Esophagus squamous epithelium (tissue), 5 donors: Measurements from ENCODE around the gene ZCCHC3. TPM values are rescaled to one million over a fixed set of nuclear protein-coding genes. Genes with fewer than 3 reads are reported as not detected.
A peak's percentile ranks its signal among the peaks of the same experiment; 100 is the strongest.

Experiments
- DNase-seq: peaks from one replicate; lab custom pipeline; 2025; lab: John Stamatoyannopoulos, UW
- H3K27ac ChIP-seq, 4 donors: fragments of 200-600 bp; sonication (generic); one replicate each; pipeline ENCODE4 v1.5.1; 2016 to 2019; ENCODE audit warnings: mild to moderate bottlenecking in 1 of 4
- H3K27me3 ChIP-seq, 4 donors: fragments of 200-600 bp; sonication (generic); 1 replicate in 3 of 4; 2 replicates in 1 of 4; pipeline versions ENCODE4 v1.5.1 to v1.6.0; 2017 to 2021; ENCODE audit warnings: antibody characterized with exemption in 1 of 4
- H3K36me3 ChIP-seq, 3 donors: fragments of 200-600 bp; sonication (generic); one replicate each; pipeline ENCODE4 v1.5.1; 2016 to 2019
- H3K4me1 ChIP-seq, 3 donors: fragments of 200-600 bp; sonication (generic); one replicate each; pipeline ENCODE4 v1.5.1; 2017 to 2019
- H3K4me3 ChIP-seq, 4 donors: fragments of 200-600 bp; sonication (generic); 1 replicate in 3 of 4; 2 replicates in 1 of 4; pipeline ENCODE4 v1.5.1; 2016 to 2019; ENCODE audit warnings: mild to moderate bottlenecking in 2 of 4, moderate library complexity in 1 of 4
- H3K9me3 ChIP-seq, 3 donors: fragments of 200-600 bp; sonication (generic); one replicate each; pipeline ENCODE4 v1.5.1; 2016 to 2019
- POLR2A ChIP-seq, 4 donors: fragments of 450-650 bp; IDR thresholded peaks; one replicate each; pipeline ENCODE4 v1.6.1; 2017; ENCODE audit warnings: antibody characterized with exemption in 4 of 4, mild to moderate bottlenecking in 4 of 4, moderate library complexity in 3 of 4
- WGBS, 2 donors: methylation state at CpG; one replicate each; pipeline ENCODE4 v1.1.5; 2018; 5-methylcytosine and 5-hydroxymethylcytosine counted together
- intact Hi-C: fragments of 100-400 bp; cut with DNase I; formaldehyde crosslinking; loops from one replicate; pipeline ENCODE4 v1.15.0; 2022
- total RNA-seq, 4 donors: library from RNA; depleted of rRNA; stranded (reverse); fragments of >200 nt; gene quantifications; one replicate each; pipeline ENCODE4 v1.1.0, GENCODE V29; 2016
- TF ChIP-seq, protein P1 (sequence below), 6 experiments: fragments of 450-650 bp in 4 of 6; fragments of 200-600 bp in 2 of 6; sonication (generic) in 2 of 6; IDR thresholded peaks; one replicate each; pipeline ENCODE4 v1.5.1; 2016 to 2019; ENCODE audit warnings: antibody characterized with exemption in 6 of 6, mild to moderate bottlenecking in 4 of 6, moderate library complexity in 4 of 6
- donor health status: DM: yes; HTN: yes; CAD: no.

The ZCCHC3 gene
- total RNA-seq, 4 donors from 2014 or later = 6.8 to 14.1 (median 9.2) TPM

DNA sequence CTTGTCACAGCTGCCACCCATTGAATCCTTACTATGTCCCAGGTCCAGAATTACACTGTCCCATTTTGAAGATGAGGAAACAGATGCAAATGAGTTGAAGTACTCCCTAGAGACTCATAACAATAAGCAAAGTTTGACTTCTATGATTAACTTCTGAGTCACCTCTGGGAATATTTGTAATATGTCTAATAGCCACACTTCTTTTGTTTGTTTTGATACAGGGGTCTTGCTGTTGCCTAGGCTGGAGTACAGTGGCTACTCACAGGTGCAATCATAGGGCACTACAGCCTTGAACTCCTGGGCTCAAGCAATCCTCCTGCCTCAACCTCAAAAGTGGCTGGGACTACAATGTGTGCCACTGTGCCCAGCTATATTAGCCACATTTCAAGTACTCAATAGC lies 16.6 kb downstream of the ZCCHC3 start:
- H3K27ac ChIP-seq = no peak overlapping the region
- no peaks in the 10 kb centered on the region for H3K36me3 ChIP-seq
- no peak overlapping the region for H3K4me3 ChIP-seq
- TF ChIP-seq, protein P1, sequence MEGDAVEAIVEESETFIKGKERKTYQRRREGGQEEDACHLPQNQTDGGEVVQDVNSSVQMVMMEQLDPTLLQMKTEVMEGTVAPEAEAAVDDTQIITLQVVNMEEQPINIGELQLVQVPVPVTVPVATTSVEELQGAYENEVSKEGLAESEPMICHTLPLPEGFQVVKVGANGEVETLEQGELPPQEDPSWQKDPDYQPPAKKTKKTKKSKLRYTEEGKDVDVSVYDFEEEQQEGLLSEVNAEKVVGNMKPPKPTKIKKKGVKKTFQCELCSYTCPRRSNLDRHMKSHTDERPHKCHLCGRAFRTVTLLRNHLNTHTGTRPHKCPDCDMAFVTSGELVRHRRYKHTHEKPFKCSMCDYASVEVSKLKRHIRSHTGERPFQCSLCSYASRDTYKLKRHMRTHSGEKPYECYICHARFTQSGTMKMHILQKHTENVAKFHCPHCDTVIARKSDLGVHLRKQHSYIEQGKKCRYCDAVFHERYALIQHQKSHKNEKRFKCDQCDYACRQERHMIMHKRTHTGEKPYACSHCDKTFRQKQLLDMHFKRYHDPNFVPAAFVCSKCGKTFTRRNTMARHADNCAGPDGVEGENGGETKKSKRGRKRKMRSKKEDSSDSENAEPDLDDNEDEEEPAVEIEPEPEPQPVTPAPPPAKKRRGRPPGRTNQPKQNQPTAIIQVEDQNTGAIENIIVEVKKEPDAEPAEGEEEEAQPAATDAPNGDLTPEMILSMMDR (IDR thresholded peaks at IDR 0.05) = no peak
- no peaks in the 10 kb centered on the region for H3K9me3 ChIP-seq
- H3K4me1 ChIP-seq = peaks cover 9 to 36% (median 11%) of the 10 kb centered on the region in 3 donors
- intact Hi-C loops = no loop called here
- H3K27me3 ChIP-seq = peaks cover 0 to 11% (median 0%) of the 10 kb centered on the region in 4 donors
- no peak for DNase-seq

DNA sequence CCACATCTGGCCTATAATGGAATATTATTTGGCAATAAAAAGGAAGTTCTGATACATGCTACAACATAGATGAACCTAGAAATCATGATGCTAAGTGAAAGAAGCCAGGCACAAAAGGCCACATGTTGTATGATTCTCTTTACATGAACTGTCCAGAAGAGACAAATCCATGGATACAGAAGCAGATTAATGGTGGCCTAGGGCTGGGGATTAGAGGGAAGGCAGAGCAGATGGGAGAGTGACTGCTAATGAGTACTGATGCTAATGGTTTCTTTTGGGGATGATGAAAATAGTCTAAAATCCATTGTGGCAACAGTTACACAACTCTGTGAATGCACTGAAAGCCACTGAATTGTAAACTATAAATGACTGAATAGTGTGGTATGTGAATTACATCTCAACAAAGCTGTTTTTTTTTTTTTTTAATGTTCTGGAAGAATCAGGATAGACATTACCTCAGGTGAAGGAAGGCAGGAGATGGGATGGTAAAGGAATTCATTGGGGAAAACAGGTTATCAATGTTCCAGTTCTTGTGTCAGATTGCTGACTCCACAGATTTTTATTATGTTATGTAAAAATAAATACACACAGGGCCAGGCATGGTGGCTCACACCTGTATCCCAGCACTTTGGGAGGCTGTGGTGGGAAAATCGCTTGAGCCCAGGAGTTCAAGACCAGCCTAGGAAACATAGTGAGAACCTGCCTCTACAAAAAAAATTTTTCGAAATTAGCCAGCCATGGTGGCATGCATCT lies 19.1 kb downstream of the ZCCHC3 start:
- DNase-seq = no peak
- no peak overlapping the region for H3K27ac ChIP-seq
- H3K4me1 ChIP-seq = peaks cover 0 to 10% (median 0%) of the 10 kb centered on the region in 3 donors
- H3K4me3 ChIP-seq = no peak overlapping the region
- WGBS, 2 donors = 86 to 89% methylated on average over 2 of the region's 2 CpGs
- TF ChIP-seq, protein P1 (IDR thresholded peaks at IDR 0.05) = no peak
- no peak for TF ChIP-seq POLR2A (IDR thresholded peaks at IDR 0.05)
- H3K36me3 ChIP-seq = peaks cover 0 to 6% (median 0%) of the 10 kb centered on the region in 3 donors
- no peaks in the 10 kb centered on the region for H3K9me3 ChIP-seq
- no peaks in the 10 kb centered on the region for H3K27me3 ChIP-seq
- intact Hi-C loops = no loop called here

DNA sequence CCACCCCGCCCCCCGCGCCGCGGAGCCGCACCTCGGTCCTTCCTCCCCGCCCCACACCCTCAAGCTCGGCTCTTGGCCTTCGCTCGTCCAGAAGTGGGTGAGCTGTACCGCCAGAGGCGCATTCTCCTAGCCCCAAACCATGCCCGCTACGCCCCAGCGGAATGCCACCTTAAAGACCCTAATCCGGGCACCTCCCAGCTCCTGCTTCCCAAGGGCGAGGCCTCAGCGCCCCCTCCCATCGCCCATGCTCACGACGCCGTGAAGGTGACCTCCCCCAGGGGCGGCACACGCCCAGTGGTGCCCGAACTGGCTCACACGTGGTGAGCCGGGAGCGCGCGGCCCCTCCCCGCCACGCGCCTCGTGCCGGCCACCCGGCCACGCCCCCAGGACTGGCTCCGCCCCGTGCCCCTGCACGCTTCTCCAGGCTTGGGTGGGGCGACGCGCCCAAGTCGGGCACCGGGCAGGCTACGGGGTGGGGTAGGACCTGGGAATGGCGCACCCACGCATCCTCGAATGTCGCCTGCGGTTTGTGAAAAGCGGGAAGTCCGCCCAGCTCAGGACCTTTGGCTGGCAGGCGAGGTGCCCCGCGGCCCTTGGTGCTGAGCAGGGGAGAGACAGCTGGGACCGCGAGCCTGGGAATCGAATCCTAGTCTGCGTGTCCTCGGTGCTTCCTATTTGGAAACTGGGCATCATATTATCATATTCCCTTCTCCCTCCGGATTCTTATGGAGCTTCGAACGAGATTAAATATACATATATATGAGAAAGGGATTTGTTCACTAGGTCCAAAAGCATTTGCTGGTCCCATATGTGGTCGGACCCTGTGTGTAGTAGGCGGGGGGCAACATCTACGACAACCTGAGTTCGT lies 27.0 kb downstream of the ZCCHC3 start:
- Histone ChIP-seq H3K4me1 (peaks cover 24 to 66% (median 35%) of the 10 kb centered on the region in 3 donors), H3K9me3 (no peaks in the 10 kb centered on the region), H3K4me3 (peak overlapping the region; percentile 67 to 95 (median 76)), H3K36me3 (peaks cover 0 to 6% (median 0%) of the 10 kb centered on the region in 3 donors), H3K27ac (peak overlapping the region; percentile 89 to 98 (median 96)), H3K27me3 (peaks cover 0 to 6% (median 0%) of the 10 kb centered on the region in 4 donors)
- WGBS, 2 donors = 0% methylated on average over 3 to 14 of the region's 69 CpGs
- DNase-seq = peak; percentile 43
- intact Hi-C loops = no loop called here
- TF ChIP-seq POLR2A (IDR thresholded peaks at IDR 0.05) = peak in 2 of 4 donors; percentile 42 to 79
- TF ChIP-seq, protein P1 (IDR thresholded peaks at IDR 0.05) = peak in 3 of 6 experiments; percentile 18 to 34 (median 27)

DNA sequence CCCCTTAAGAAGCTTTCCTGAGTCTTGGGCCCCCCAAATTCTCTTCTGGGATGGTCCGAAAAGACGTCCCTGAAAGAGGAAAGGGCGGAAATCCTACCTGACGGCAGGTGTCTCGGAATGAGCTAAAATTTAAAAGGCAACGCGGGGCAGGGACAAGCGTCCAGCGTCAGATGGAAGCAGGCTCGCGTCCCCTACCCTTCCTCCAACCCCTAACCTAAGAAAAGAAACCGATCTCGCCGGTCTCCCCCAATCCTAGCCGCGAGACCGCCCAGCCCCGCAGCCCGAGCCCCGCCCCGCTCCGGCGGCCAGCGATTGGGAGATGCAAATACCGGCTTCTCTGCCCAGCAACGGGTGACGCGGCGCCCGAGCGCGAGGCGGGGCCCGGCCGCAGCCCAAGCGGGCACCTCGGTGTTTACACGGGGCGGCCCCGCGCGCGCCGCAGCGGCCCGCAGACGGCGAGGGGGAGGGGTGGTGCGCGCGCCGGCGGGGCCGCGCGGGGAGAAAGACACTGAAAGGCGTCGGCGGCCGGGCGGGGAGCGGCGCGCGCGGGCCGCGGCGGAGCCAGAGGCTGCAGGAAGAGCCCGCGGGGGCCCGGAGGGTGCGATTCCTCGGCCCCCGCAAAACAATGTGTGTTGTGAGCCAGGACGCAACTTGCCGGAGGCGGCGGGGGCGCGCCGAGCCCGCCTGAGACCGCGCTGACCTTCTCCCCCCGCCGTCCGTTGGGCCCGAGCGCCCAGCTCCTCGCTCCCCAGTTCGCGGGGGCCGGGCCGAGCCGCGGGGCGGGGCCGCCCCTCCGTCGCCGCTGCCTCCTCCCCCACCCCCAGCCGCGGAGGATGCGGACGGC lies 27.9 kb downstream of the ZCCHC3 start, which contains the start of gene SOX12:
Gene SOX12, plus strand, starts transcription at position 508 of the 844 bp plus-strand sequence. CDS start 373 bp downstream, outside the sequence.
- 0% methylated on average over 12 of the region's 106 CpGs; no CpG with 5 or more reads in 1 of the 2 donors for WGBS, 2 donors
- DNase-seq = peak; percentile 62
- Histone ChIP-seq H3K27me3 (peaks cover 0 to 6% (median 0%) of the 10 kb centered on the region in 4 donors), H3K9me3 (no peaks in the 10 kb centered on the region), H3K36me3 (peaks cover 0 to 3% (median 0%) of the 10 kb centered on the region in 3 donors), H3K4me1 (peaks cover 32 to 75% (median 42%) of the 10 kb centered on the region in 3 donors), H3K4me3 (peak within 1 kb of the TSS; percentile 67 to 95 (median 76)), H3K27ac (peak within 1 kb of the TSS; percentile 89 to 98 (median 96))
- TF ChIP-seq, protein P1 (IDR thresholded peaks at IDR 0.05) = peak in 1 of 6 experiments; percentile 3
- peak in 2 of 4 donors; percentile 42 to 55 for TF ChIP-seq POLR2A (IDR thresholded peaks at IDR 0.05)
- intact Hi-C loops = no loop called here
